Astrocyte (in vitro differentiated cells and primary cell): ENCODE data around the gene NMNAT3. TPM values are rescaled to one million over a fixed set of nuclear protein-coding genes. Genes with fewer than 3 reads are reported as not detected.

Source experiments
- DNase-seq: peaks from one replicate; pipeline ENCODE4 v3.0.0-alpha.2; 2010; ENCODE audit warnings: low read depth
- FAIRE-seq: peaks from 2 replicates; lab custom pipeline; 2011; peaks lifted over from hg19 to GRCh38; lab: Jason Lieb, UNC
- H2AFZ ChIP-seq: 2 replicates; pipeline ENCODE4 v1.6.0; 2012; ENCODE audit warnings: low read depth, low read length, inconsistent platforms
- H3K27ac ChIP-seq: 2 replicates; pipeline ENCODE4 v1.5.1; 2011; ENCODE audit warnings: low read depth, low read length, inconsistent platforms
- H3K27me3 ChIP-seq: 2 replicates; pipeline ENCODE4 v1.6.0; 2011; ENCODE audit warnings: low read length, inconsistent platforms; ENCODE audit not compliant: insufficient read depth
- H3K36me3 ChIP-seq: 2 replicates; pipeline ENCODE4 v1.5.1; 2011; ENCODE audit warnings: low read length, inconsistent platforms; ENCODE audit not compliant: insufficient read depth
- H3K4me1 ChIP-seq: 2 replicates; pipeline ENCODE4 v1.5.1; 2011; ENCODE audit warnings: low read length, inconsistent platforms; ENCODE audit not compliant: insufficient read depth
- H3K4me2 ChIP-seq: 2 replicates; pipeline ENCODE4 v1.6.0; 2012; ENCODE audit warnings: low read length, inconsistent platforms
- H3K4me3 ChIP-seq: 2 replicates; pipeline ENCODE4 v1.5.1; 2011; ENCODE audit warnings: low read depth, mild to moderate bottlenecking, low read length, inconsistent platforms; ENCODE audit not compliant: insufficient read depth
- H3K79me2 ChIP-seq: 2 replicates; pipeline ENCODE4 v1.6.0; 2012; ENCODE audit warnings: mild to moderate bottlenecking, low read length, inconsistent platforms; ENCODE audit not compliant: insufficient read depth
- H3K9ac ChIP-seq: 2 replicates; pipeline ENCODE4 v1.6.0; 2012; ENCODE audit warnings: mild to moderate bottlenecking, low read length, inconsistent platforms
- H3K9me3 ChIP-seq: 2 replicates; pipeline ENCODE4 v1.5.1; 2012; ENCODE audit warnings: low read depth, mild to moderate bottlenecking, low read length, inconsistent platforms; ENCODE audit not compliant: insufficient read depth
- H4K20me1 ChIP-seq: 2 replicates; pipeline ENCODE4 v1.6.0; 2012; ENCODE audit warnings: low read length, inconsistent platforms; ENCODE audit not compliant: insufficient read depth
- H3K27ac Mint-ChIP-seq: one replicate; pipeline ENCODE4 v1.8.0; 2021; ENCODE audit warnings: mild to moderate bottlenecking, mixed read lengths; ENCODE audit not compliant: unreplicated experiment
- H3K27me3 Mint-ChIP-seq: one replicate; pipeline ENCODE4 v1.8.0; 2021; ENCODE audit warnings: low read depth, mixed read lengths; ENCODE audit not compliant: unreplicated experiment
- H3K36me3 Mint-ChIP-seq: one replicate; pipeline ENCODE4 v1.8.0; 2021; ENCODE audit warnings: low read depth, mixed read lengths; ENCODE audit not compliant: unreplicated experiment
- H3K4me1 Mint-ChIP-seq: one replicate; pipeline ENCODE4 v1.8.0; 2021; ENCODE audit warnings: low read depth, mixed read lengths; ENCODE audit not compliant: unreplicated experiment
- H3K4me3 Mint-ChIP-seq: one replicate; pipeline ENCODE4 v1.8.0; 2021; ENCODE audit warnings: mild to moderate bottlenecking, moderate library complexity, mixed read lengths; ENCODE audit not compliant: unreplicated experiment
- H3K9me3 Mint-ChIP-seq: one replicate; pipeline ENCODE4 v1.8.0; 2021; ENCODE audit warnings: mild to moderate bottlenecking, mixed read lengths; ENCODE audit not compliant: unreplicated experiment
- EZH2 ChIP-seq: IDR thresholded peaks from 2 replicates; pipeline ENCODE4 v1.6.1; 2012; ENCODE audit warnings: mild to moderate bottlenecking, low read length, inconsistent platforms; ENCODE audit not compliant: insufficient read depth
- total RNA-seq: library from RNA; stranded (reverse); gene quantifications from 2 replicates; pipeline ENCODE4 v1.2.1, GENCODE V29; 2021
- TF ChIP-seq, protein P1 (sequence below): IDR thresholded peaks from 2 replicates; pipeline ENCODE4 v1.5.1; 2011; ENCODE audit warnings: low read depth, mild to moderate bottlenecking, inconsistent platforms, low read length, moderate library complexity; ENCODE audit not compliant: insufficient read depth

NMNAT3 gene
- total RNA-seq, 1 donor from 2014 or later: 1.3 TPM

DNA sequence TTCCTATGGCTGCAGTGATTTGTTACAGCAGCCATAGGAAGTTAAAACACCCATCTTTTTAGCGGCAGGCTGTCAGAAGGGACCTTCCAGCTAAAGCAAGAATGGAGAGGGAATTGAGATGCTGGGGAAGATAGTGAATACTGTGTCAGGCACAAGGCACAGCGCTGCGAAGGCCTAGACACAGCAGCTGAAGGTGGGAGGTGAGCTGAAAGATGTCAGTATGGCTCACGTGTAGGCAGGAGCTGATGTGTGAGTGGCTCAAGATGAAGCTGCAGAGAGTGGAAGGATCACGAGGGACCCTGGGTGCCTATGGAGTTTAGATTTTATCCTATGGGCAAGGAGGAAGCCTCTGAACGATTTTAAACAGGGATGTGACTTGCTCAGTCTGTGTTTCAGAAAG is 44.3 kb downstream of the NMNAT3 start:
- no peak overlapping the region for H3K27ac Mint-ChIP-seq
- H3K4me1 ChIP-seq: no peaks in the 10 kb centered on the region
- FAIRE-seq: no peak

DNA sequence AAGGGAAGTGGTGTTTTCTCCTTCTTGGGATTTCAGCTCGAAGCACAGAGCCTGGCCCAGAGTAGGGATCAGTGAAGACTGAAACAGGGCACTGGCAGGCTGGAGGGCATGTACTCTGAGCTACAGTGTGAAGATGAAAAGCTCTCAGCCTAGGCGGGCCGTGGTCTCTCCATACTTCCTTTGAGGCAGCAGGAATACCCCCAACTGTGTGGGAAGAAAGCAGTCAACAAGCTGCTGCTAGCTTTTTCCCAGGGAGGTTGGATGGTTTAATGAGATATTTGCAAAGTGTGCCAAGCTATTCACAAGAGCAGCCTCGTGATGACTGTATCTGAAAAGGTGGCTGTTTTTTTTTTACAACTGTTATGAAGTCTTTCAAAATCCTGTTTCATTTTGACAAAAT is 47.2 kb downstream of the NMNAT3 start:
- DNase-seq: no peak
- no peak overlapping the region for H3K4me2 ChIP-seq
- FAIRE-seq: no peak
- no peak overlapping the region for H3K9ac ChIP-seq
- H3K36me3 ChIP-seq: no peaks in the 10 kb centered on the region
- H3K4me3 ChIP-seq: no peak overlapping the region
- no peaks in the 10 kb centered on the region for H3K9me3 ChIP-seq
- peaks cover 3% of the 10 kb centered on the region for H3K9me3 Mint-ChIP-seq
- H3K27ac ChIP-seq: no peak overlapping the region
- H3K4me1 ChIP-seq: no peaks in the 10 kb centered on the region
- no peaks in the 10 kb centered on the region for H4K20me1 ChIP-seq
- no peaks in the 10 kb centered on the region for H3K27me3 ChIP-seq
- no peaks in the 10 kb centered on the region for H3K79me2 ChIP-seq
- H3K4me1 Mint-ChIP-seq: no peaks in the 10 kb centered on the region
- TF ChIP-seq, protein P1, sequence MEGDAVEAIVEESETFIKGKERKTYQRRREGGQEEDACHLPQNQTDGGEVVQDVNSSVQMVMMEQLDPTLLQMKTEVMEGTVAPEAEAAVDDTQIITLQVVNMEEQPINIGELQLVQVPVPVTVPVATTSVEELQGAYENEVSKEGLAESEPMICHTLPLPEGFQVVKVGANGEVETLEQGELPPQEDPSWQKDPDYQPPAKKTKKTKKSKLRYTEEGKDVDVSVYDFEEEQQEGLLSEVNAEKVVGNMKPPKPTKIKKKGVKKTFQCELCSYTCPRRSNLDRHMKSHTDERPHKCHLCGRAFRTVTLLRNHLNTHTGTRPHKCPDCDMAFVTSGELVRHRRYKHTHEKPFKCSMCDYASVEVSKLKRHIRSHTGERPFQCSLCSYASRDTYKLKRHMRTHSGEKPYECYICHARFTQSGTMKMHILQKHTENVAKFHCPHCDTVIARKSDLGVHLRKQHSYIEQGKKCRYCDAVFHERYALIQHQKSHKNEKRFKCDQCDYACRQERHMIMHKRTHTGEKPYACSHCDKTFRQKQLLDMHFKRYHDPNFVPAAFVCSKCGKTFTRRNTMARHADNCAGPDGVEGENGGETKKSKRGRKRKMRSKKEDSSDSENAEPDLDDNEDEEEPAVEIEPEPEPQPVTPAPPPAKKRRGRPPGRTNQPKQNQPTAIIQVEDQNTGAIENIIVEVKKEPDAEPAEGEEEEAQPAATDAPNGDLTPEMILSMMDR: no peak
- no peak for TF ChIP-seq EZH2
- no peak overlapping the region for H3K4me3 Mint-ChIP-seq
- H2AFZ ChIP-seq: no peak overlapping the region
- H3K36me3 Mint-ChIP-seq: no peaks in the 10 kb centered on the region
- no peak overlapping the region for H3K27ac Mint-ChIP-seq
- H3K27me3 Mint-ChIP-seq: peaks cover 14% of the 10 kb centered on the region

More for the DNA sequence above, 44.3 kb downstream of the NMNAT3 start:
- Mint-ChIP-seq H3K4me1 (no peaks in the 10 kb centered on the region), H3K36me3 (no peaks in the 10 kb centered on the region), H3K9me3 (no peaks in the 10 kb centered on the region), H3K4me3 (no peak overlapping the region), H3K27me3 (peaks cover 19% of the 10 kb centered on the region)
- no peaks in the 10 kb centered on the region for H3K27me3 ChIP-seq
- no peak for DNase-seq
- no peak overlapping the region for H2AFZ ChIP-seq
- no peak overlapping the region for H3K27ac ChIP-seq
- H3K4me2 ChIP-seq: no peak overlapping the region
- H3K4me3 ChIP-seq: no peak overlapping the region
- no peaks in the 10 kb centered on the region for H3K79me2 ChIP-seq
- TF ChIP-seq, protein P1: no peak
- TF ChIP-seq EZH2: no peak
- no peaks in the 10 kb centered on the region for H3K9me3 ChIP-seq
- H3K36me3 ChIP-seq: no peaks in the 10 kb centered on the region
- H4K20me1 ChIP-seq: no peaks in the 10 kb centered on the region
- H3K9ac ChIP-seq: no peak overlapping the region

DNA sequence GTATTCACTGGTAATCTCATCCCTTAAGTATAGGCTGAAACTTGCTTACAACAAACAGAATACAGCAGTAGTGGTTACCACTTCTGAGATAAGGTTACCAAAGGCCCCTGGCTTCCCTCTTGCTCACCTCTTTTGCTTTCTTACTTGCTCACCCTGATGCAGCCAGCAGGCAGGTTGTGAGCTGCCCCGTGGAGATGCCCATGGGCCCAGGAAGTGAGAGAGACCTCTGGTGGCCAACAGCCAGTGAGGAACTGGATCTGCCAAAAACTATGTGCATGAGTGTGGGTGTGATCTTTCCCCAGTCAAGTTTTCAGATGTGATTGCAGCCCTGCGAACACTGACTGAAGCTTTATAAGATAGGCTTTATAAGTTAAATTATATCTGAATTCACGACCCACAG is 48.7 kb downstream of the NMNAT3 start:
- FAIRE-seq: no peak
- H3K4me2 ChIP-seq: no peak overlapping the region
- no peaks in the 10 kb centered on the region for H3K36me3 ChIP-seq
- H3K79me2 ChIP-seq: no peaks in the 10 kb centered on the region
- TF ChIP-seq, protein P1: no peak
- TF ChIP-seq EZH2: no peak
- Mint-ChIP-seq H3K36me3 (no peaks in the 10 kb centered on the region), H3K9me3 (peaks cover 3% of the 10 kb centered on the region), H3K4me1 (no peaks in the 10 kb centered on the region), H3K27ac (no peak overlapping the region), H3K4me3 (no peak overlapping the region), H3K27me3 (peaks cover 7% of the 10 kb centered on the region)
- H3K9me3 ChIP-seq: no peaks in the 10 kb centered on the region
- no peaks in the 10 kb centered on the region for H4K20me1 ChIP-seq
- H3K27me3 ChIP-seq: no peaks in the 10 kb centered on the region
- no peak for DNase-seq
- H3K4me3 ChIP-seq: no peak overlapping the region
- H2AFZ ChIP-seq: no peak overlapping the region
- no peak overlapping the region for H3K9ac ChIP-seq
- H3K4me1 ChIP-seq: no peaks in the 10 kb centered on the region
- H3K27ac ChIP-seq: no peak overlapping the region
